Glomerular visceral epithelial cell (primary cell): Measurements from ENCODE around the gene CDC42SE1.

Experiments
- DNase-seq: peaks from one replicate; pipeline ENCODE4 v3.0.0-alpha.2; 2016; ENCODE audit errors: extremely low spot score

The CDC42SE1 gene

GRCh38 chr1:151009206-151009587 is 50.2 kb downstream of the CDC42SE1 start:
- DNase-seq = peak; percentile 46

- DNase-seq = peak; percentile 98
Observed at GRCh38 chr1:151008244-151009205, 50.9 kb downstream of the CDC42SE1 start, which contains the start of gene PRUNE1. PRUNE1 (plus strand) TSS chr1:151008449; CDS start chr1:151008633, 184 bp downstream.

GRCh38 chr1:151007853-151008243 is 51.6 kb downstream of the CDC42SE1 start:
- DNase-seq = no peak

GRCh38 chr1:151006327-151007052 is 52.9 kb downstream of the CDC42SE1 start, which contains the start of gene MINDY1:
MINDY1 (minus strand) TSS chr1:151006902; CDS start chr1:151002617, 4,285 bp downstream.
- peak; percentile 87 for DNase-seq

GRCh38 chr1:151005729-151006319 is 53.6 kb downstream of the CDC42SE1 start:
- no peak for DNase-seq

- DNase-seq = no peak
Observed at GRCh38 chr1:151003180-151003579, 56.2 kb downstream of the CDC42SE1 start.

- DNase-seq = no peak
Observed at GRCh38 chr1:151002611-151003010, 56.8 kb downstream of the CDC42SE1 start.

- DNase-seq = no peak
Observed at GRCh38 chr1:151002051-151002450, 57.4 kb downstream of the CDC42SE1 start.

GRCh38 chr1:151001602-151002001 is 57.8 kb downstream of the CDC42SE1 start:
- peak; percentile 81 for DNase-seq
